MM.1S (cell line): ENCODE results near the gene ZNF277.

ENCODE experiments used
- DNase-seq: peaks from one replicate; pipeline ENCODE4 v3.0.0-alpha.2; 2015
- H2AFZ ChIP-seq: fragments of 300-600 bp; sonication (generic); 2 replicates; pipeline ENCODE4 v1.6.0; 2016; ENCODE audit warnings: antibody characterized with exemption, low read length
- H3F3A ChIP-seq: fragments of 300-600 bp; sonication (generic); 2 replicates; pipeline ENCODE4 v1.6.1; 2016; ENCODE audit warnings: mild to moderate bottlenecking, antibody characterized with exemption, low read length, moderate library complexity, mixed read lengths; ENCODE audit not compliant: insufficient read depth
- H3K27ac ChIP-seq: fragments of 300-600 bp; sonication (generic); 2 replicates; pipeline ENCODE4 v1.5.1; 2016; ENCODE audit warnings: mild to moderate bottlenecking, low read length
- H3K27me3 ChIP-seq: fragments of 300-600 bp; sonication (generic); replicated peaks from 2 replicates; pipeline ENCODE4 v1.6.0; 2016; ENCODE audit warnings: low read length; ENCODE audit not compliant: insufficient read depth
- H3K36me3 ChIP-seq: fragments of 300-600 bp; sonication (generic); replicated peaks from 2 replicates; pipeline ENCODE4 v1.6.1; 2016; ENCODE audit warnings: mild to moderate bottlenecking, low read length, mixed read lengths; ENCODE audit not compliant: insufficient read depth
- H3K4me1 ChIP-seq: fragments of 300-600 bp; sonication (generic); 2 replicates; pipeline ENCODE4 v1.6.1; 2016; ENCODE audit warnings: low read length, mixed read lengths
- H3K4me2 ChIP-seq: fragments of 300-600 bp; sonication (generic); 2 replicates; pipeline ENCODE4 v1.6.0; 2016; ENCODE audit warnings: low read depth, low read length
- H3K4me3 ChIP-seq: fragments of 300-600 bp; sonication (generic); 2 replicates; pipeline ENCODE4 v1.5.1; 2016; ENCODE audit warnings: low read length, mixed read lengths
- H3K79me2 ChIP-seq: fragments of 300-600 bp; sonication (generic); 2 replicates; pipeline ENCODE4 v1.6.1; 2016; ENCODE audit warnings: mixed run types, low read length, mixed read lengths
- H3K9ac ChIP-seq: fragments of 300-600 bp; sonication (generic); 2 replicates; pipeline ENCODE4 v1.6.1; 2016; ENCODE audit warnings: low read length, mixed read lengths
- H3K9me2 ChIP-seq: fragments of 300-600 bp; sonication (generic); replicated peaks from 2 replicates; pipeline ENCODE4 v1.6.1; 2016; ENCODE audit warnings: mild to moderate bottlenecking, low read length, mixed read lengths; ENCODE audit not compliant: insufficient read depth
- H3K9me3 ChIP-seq: fragments of 300-600 bp; sonication (generic); replicated peaks from 2 replicates; pipeline ENCODE4 v1.6.1; 2016; ENCODE audit warnings: mild to moderate bottlenecking, low read length, mixed read lengths; ENCODE audit not compliant: insufficient read depth
- H4K20me1 ChIP-seq: fragments of 300-600 bp; sonication (generic); 2 replicates; pipeline ENCODE4 v1.6.1; 2016; ENCODE audit warnings: mild to moderate bottlenecking, low read length, moderate library complexity, mixed read lengths; ENCODE audit not compliant: insufficient read depth
- EZH2 ChIP-seq: fragments of 300-600 bp; sonication (generic); optimal IDR thresholded peaks from 2 replicates; pipeline ENCODE3; 2017; ENCODE audit warnings: low read depth, mild to moderate bottlenecking, antibody characterized with exemption, low read length, mixed read lengths
- EZH2phosphoT487 ChIP-seq: fragments of 300-600 bp; sonication (generic); IDR thresholded peaks from 2 replicates; pipeline ENCODE4 v1.6.1; 2018; ENCODE audit warnings: antibody characterized with exemption, low read length
- TF ChIP-seq, protein P1 (sequence below): fragments of 300-600 bp; sonication (generic); IDR thresholded peaks from 2 replicates; pipeline ENCODE4 v1.5.1; 2016; ENCODE audit warnings: antibody characterized with exemption, low read length, mixed read lengths

Gene ZNF277

GRCh38 chr7:112362053-112362650 lies 155.7 kb downstream of the ZNF277 start:
- Histone ChIP-seq H3K9ac (no peak overlapping the region), H3K9me2 (no peaks in the 10 kb centered on the region), H3K4me2 (no peak overlapping the region), H3K27ac (no peak overlapping the region), H3K9me3 (no peaks in the 10 kb centered on the region), H3K27me3 (no peaks in the 10 kb centered on the region), H3K4me3 (no peak overlapping the region), H2AFZ (no peak overlapping the region), H3K79me2 (no peaks in the 10 kb centered on the region), H3F3A (no peaks in the 10 kb centered on the region), H4K20me1 (no peaks in the 10 kb centered on the region), H3K4me1 (no peaks in the 10 kb centered on the region), H3K36me3 (no peaks in the 10 kb centered on the region)
- DNase-seq = no peak
- TF ChIP-seq EZH2 (no peak), EZH2phosphoT487 (no peak)
- TF ChIP-seq, protein P1, sequence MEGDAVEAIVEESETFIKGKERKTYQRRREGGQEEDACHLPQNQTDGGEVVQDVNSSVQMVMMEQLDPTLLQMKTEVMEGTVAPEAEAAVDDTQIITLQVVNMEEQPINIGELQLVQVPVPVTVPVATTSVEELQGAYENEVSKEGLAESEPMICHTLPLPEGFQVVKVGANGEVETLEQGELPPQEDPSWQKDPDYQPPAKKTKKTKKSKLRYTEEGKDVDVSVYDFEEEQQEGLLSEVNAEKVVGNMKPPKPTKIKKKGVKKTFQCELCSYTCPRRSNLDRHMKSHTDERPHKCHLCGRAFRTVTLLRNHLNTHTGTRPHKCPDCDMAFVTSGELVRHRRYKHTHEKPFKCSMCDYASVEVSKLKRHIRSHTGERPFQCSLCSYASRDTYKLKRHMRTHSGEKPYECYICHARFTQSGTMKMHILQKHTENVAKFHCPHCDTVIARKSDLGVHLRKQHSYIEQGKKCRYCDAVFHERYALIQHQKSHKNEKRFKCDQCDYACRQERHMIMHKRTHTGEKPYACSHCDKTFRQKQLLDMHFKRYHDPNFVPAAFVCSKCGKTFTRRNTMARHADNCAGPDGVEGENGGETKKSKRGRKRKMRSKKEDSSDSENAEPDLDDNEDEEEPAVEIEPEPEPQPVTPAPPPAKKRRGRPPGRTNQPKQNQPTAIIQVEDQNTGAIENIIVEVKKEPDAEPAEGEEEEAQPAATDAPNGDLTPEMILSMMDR = no peak

DNA sequence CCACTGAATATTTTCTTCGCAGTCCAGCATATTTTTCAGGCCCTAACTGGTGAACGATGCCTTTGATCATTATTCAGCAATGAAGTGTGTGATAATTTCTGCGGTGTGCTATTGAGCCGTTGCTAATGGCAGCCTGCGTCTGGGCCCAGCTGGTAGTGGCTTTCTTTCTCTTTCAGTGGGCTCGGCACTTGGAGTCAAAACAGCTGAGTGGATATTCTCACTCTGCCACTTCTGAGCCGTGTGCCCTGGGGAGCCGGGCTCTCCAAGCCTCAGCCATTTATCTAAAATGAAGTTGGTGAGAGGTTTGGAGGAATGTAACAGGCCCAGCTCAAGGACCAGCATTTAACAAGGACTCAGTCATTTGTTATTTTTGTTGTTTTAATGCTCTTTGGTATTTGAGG lies 156.2 kb downstream of the ZNF277 start:
- Histone ChIP-seq H3F3A (no peaks in the 10 kb centered on the region), H3K4me1 (no peaks in the 10 kb centered on the region), H3K9me3 (no peaks in the 10 kb centered on the region), H2AFZ (no peak overlapping the region), H3K36me3 (no peaks in the 10 kb centered on the region), H3K4me2 (no peak overlapping the region), H3K4me3 (no peak overlapping the region), H3K9ac (no peak overlapping the region), H4K20me1 (no peaks in the 10 kb centered on the region), H3K27me3 (no peaks in the 10 kb centered on the region), H3K79me2 (no peaks in the 10 kb centered on the region), H3K27ac (no peak overlapping the region), H3K9me2 (no peaks in the 10 kb centered on the region)
- TF ChIP-seq EZH2phosphoT487 (no peak), EZH2 (no peak)
- TF ChIP-seq, protein P1 = no peak
- no peak for DNase-seq

DNA sequence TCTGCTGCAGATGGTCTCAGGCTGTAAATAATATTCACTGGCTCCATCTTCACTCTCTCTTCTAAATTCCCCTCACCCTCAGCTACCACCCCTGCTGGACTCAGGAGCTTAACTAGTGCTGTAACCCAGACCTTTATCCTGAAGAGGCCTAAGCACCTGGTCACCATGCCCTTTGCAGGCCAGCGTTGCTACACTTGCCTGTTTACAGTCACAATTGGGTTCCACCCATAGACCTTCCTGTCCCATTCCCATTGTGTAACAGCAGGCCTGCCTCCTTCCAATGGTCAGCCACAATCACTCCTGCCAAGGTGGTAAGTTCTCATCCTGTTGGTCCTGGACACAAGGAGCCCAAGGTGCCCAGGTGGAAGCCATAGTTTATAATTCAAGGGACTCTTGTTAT lies 157.9 kb downstream of the ZNF277 start:
- H4K20me1 ChIP-seq = no peaks in the 10 kb centered on the region
- no peak overlapping the region for H3K9ac ChIP-seq
- no peaks in the 10 kb centered on the region for H3K27me3 ChIP-seq
- DNase-seq = no peak
- no peaks in the 10 kb centered on the region for H3K9me3 ChIP-seq
- H3K9me2 ChIP-seq = no peaks in the 10 kb centered on the region
- H2AFZ ChIP-seq = no peak overlapping the region
- no peak overlapping the region for H3K4me2 ChIP-seq
- no peak overlapping the region for H3K27ac ChIP-seq
- no peak overlapping the region for H3K4me3 ChIP-seq
- TF ChIP-seq EZH2phosphoT487 (no peak), EZH2 (no peak)
- TF ChIP-seq, protein P1 = no peak
- H3K79me2 ChIP-seq = no peaks in the 10 kb centered on the region
- no peaks in the 10 kb centered on the region for H3K4me1 ChIP-seq
- H3K36me3 ChIP-seq = no peaks in the 10 kb centered on the region
- H3F3A ChIP-seq = no peaks in the 10 kb centered on the region
